GM12872 (cell line): ENCODE measurements around the gene SOX6.

Source experiments
- CTCF ChIP-seq: IDR thresholded peaks from 3 replicates; pipeline ENCODE4 v1.5.1; 2011; ENCODE audit warnings: low read depth, mild to moderate bottlenecking, low read length, moderate library complexity; ENCODE audit not compliant: insufficient read depth

The SOX6 gene

GRCh38 chr11:16361108-16361865 lies 4.9 kb upstream of the SOX6 start:
- no peak for TF ChIP-seq CTCF

GRCh38 chr11:16359369-16359768 lies 3.0 kb upstream of the SOX6 start:
- no peak for TF ChIP-seq CTCF

GRCh38 chr11:16358726-16359125 lies 2.4 kb upstream of the SOX6 start:
- no peak for TF ChIP-seq CTCF

- no peak for TF ChIP-seq CTCF
Measured at GRCh38 chr11:16357775-16358174, 1.4 kb upstream of the SOX6 start.

GRCh38 chr11:16356761-16357393 lies 531 bp upstream of the SOX6 start:
- no peak for TF ChIP-seq CTCF

GRCh38 chr11:16352707-16353106 lies 3.6 kb downstream of the SOX6 start:
- TF ChIP-seq CTCF = no peak

- TF ChIP-seq CTCF = no peak
Measured at GRCh38 chr11:16350125-16350524, 6.2 kb downstream of the SOX6 start.
